Ovary (tissue), 9 donors: Measurements from ENCODE around the gene SLC12A8. TPM values are rescaled to one million over a fixed set of nuclear protein-coding genes. Genes with fewer than 3 reads are reported as not detected.

ENCODE experiments used
- DNase-seq, 5 donors: peaks; one replicate each; pipeline ENCODE4 v3.0.0-alpha.2; 2019 to 2020
- H3K27ac ChIP-seq, 2 donors: fragments of 200-600 bp; one replicate each; pipeline versions ENCODE4 v1.5.1 to v1.8.0; 2019 to 2022
- H3K27me3 ChIP-seq: fragments of 200-600 bp; one replicate; pipeline ENCODE4 v1.8.0; 2022
- H3K36me3 ChIP-seq: fragments of 200-600 bp; sonication (generic); one replicate; pipeline ENCODE4 v1.5.1; 2019
- H3K4me1 ChIP-seq: one replicate; pipeline ENCODE4 v1.8.1; 2013; ENCODE audit warnings: mild to moderate bottlenecking, moderate library complexity; ENCODE audit not compliant: insufficient read depth
- H3K4me3 ChIP-seq: fragments of 200-600 bp; sonication (generic); one replicate; pipeline ENCODE4 v1.5.1; 2017
- H3K9me3 ChIP-seq, 2 donors: fragments of 200-600 bp in 1 of 2; sonication (generic) in 1 of 2; one replicate each; pipeline versions ENCODE4 v1.5.1 to v1.8.1; 2013 to 2019; ENCODE audit warnings: mild to moderate bottlenecking in 1 of 2, moderate library complexity in 1 of 2
- EP300 ChIP-seq: sonication (generic); formaldehyde crosslinking; IDR thresholded peaks from one replicate; pipeline ENCODE4 v1.6.1; 2017; ENCODE audit warnings: antibody characterized with exemption
- POLR2A ChIP-seq: fragments of 450-650 bp; IDR thresholded peaks from one replicate; pipeline ENCODE4 v1.6.1; 2017; ENCODE audit warnings: antibody characterized with exemption, mild to moderate bottlenecking, moderate library complexity
- WGBS, 3 donors: extraction: QIAGEN DNeasy Blood & Tissue Kit in 1 of 3; methylation state at CpG; one replicate each; pipeline versions ENCODE4 v1.1.5 to v1.1.7; 2013 to 2017; 5-methylcytosine and 5-hydroxymethylcytosine counted together
- intact Hi-C, 4 donors: fragments of 100-400 bp; cut with DNase I; formaldehyde crosslinking; loops; one replicate each; pipeline versions ENCODE4 v1.11.0 to v1.15.1; 2022 to 2023
- polyA plus RNA-seq, 2 donors: library from polyadenylated mRNA; stranded (reverse); fragments of 200-250 nt in 1 of 2; fragments of 350-450 nt in 1 of 2; fragmentation: Illumina TruSeq in 1 of 2; extraction: RNeasy Lipid Tissue Mini Kit (QIAGEN cat#74804) in 1 of 2; gene quantifications; one replicate each; pipeline ENCODE4 v1.2.3, GENCODE V29; 2013 to 2014
- total RNA-seq, 7 donors: library from RNA; depleted of rRNA in 2 of 7; stranded (reverse); fragments of >200 nt in 2 of 7; fragmentation: NEBNext Ultra II Directional in 3 of 7; extraction: Animal tissue kit (Norgen Biotek cat#: 25700) in 3 of 7; gene quantifications; one replicate each; pipeline versions ENCODE4 v1.1.0 to v1.2.4, GENCODE V29; 2016 to 2023
- TF ChIP-seq, protein P1 (sequence below), 3 donors: fragments of 450-650 bp in 2 of 3; fragments of 200-600 bp in 1 of 3; IDR thresholded peaks; one replicate each; pipeline versions ENCODE4 v1.5.1 to v1.8.0; 2016 to 2022; ENCODE audit warnings: antibody characterized with exemption in 3 of 3, mild to moderate bottlenecking in 1 of 3
- donor health status: DM: no; HTN: no; CAD: no; lungs with moderate emphysema.
- donor health status: DM: no; HTN: no; CAD: no.
- donor health status: Bipolar disorder and iron deficiency.
- donor health status: DM: yes; HTN: yes; CAD: no.
- donor health status: DM: no; HTN: no; CAD: no.
- donor health status: DM: yes; HTN: yes; CAD: no.

The SLC12A8 gene
- total and polyA plus RNA-seq, 9 donors: 0.28 to 11.5 (median 1.5) TPM

DNA sequence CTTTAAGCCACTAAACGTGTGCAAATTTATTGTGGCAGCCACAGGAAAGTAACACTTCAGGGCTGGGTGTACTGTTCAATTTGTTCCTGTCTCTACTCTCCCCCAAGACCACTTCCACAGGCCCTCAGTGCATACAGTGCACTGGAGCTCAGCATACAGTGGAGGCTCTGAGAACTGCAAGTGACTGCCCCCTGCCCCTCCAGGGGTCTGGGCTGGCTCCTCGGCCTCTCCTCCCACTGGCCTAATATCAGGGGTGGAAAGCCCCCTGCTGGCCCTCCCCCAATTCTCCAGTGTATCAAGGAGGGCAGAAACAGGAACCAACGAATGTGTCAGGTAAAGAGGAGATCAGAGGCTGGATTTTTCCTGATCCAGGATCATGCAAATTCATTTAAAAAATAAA is 136.8 kb downstream of the SLC12A8 start:
- H3K36me3 ChIP-seq: no peaks in the 10 kb centered on the region

DNA sequence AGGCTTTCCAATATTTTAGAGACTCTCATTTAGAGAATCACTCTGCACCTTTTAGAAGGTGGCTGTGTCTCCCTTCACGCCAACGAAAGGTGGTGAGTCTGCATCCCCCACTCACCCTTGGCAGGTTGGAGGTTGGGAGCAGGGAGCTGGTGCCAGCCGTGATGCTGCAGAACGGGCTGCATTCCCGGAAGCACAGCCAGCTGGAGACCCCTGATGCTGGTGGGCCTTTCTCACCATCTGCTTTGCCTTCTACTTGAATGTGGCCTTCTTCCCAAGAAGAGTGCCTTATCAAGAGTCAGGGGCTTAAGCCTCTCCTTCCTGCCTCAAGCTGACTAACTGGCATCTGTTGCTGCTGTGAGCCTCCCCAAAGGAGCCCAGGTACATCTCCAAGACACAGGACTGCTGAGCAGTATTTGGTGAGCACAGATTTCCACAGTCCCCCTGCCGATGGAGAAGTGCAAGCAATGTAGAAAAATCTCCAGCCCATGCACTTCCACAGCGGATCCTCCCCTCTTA is 139.1 kb downstream of the SLC12A8 start:
- no peaks in the 10 kb centered on the region for H3K9me3 ChIP-seq
- no peak overlapping the region for H3K4me3 ChIP-seq
- no peaks in the 10 kb centered on the region for H3K27me3 ChIP-seq
- intact Hi-C loops: loop anchor here in 1 of 4 donors (10.0 kb wide), 1 partner anchor 69 kb away; no protein-coding TSS in a partner anchor
- no peaks in the 10 kb centered on the region for H3K4me1 ChIP-seq
- 70 to 85% (median 82%) methylated on average over 7 of the region's 7 CpGs for WGBS, 3 donors
- TF ChIP-seq POLR2A (no peak), EP300 (no peak)
- TF ChIP-seq, protein P1, sequence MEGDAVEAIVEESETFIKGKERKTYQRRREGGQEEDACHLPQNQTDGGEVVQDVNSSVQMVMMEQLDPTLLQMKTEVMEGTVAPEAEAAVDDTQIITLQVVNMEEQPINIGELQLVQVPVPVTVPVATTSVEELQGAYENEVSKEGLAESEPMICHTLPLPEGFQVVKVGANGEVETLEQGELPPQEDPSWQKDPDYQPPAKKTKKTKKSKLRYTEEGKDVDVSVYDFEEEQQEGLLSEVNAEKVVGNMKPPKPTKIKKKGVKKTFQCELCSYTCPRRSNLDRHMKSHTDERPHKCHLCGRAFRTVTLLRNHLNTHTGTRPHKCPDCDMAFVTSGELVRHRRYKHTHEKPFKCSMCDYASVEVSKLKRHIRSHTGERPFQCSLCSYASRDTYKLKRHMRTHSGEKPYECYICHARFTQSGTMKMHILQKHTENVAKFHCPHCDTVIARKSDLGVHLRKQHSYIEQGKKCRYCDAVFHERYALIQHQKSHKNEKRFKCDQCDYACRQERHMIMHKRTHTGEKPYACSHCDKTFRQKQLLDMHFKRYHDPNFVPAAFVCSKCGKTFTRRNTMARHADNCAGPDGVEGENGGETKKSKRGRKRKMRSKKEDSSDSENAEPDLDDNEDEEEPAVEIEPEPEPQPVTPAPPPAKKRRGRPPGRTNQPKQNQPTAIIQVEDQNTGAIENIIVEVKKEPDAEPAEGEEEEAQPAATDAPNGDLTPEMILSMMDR (IDR thresholded peaks at IDR 0.05): no peak
- H3K36me3 ChIP-seq: no peaks in the 10 kb centered on the region
- DNase-seq: no peak
- no peak overlapping the region for H3K27ac ChIP-seq

More for the DNA sequence above, 136.8 kb downstream of the SLC12A8 start:
- intact Hi-C loops: loop anchor here in 1 of 4 donors (10.0 kb wide), 1 partner anchor 71 kb away; no protein-coding TSS in a partner anchor
- Histone ChIP-seq H3K4me1 (no peaks in the 10 kb centered on the region), H3K27me3 (no peaks in the 10 kb centered on the region), H3K4me3 (no peak overlapping the region), H3K9me3 (no peaks in the 10 kb centered on the region), H3K27ac (no peak overlapping the region)
- no peak for TF ChIP-seq POLR2A
- no peak for TF ChIP-seq EP300
- TF ChIP-seq, protein P1 (IDR thresholded peaks at IDR 0.05): no peak
- DNase-seq: no peak
- WGBS, 3 donors: 57 to 65% (median 61%) methylated on average over 3 of the region's 3 CpGs

DNA sequence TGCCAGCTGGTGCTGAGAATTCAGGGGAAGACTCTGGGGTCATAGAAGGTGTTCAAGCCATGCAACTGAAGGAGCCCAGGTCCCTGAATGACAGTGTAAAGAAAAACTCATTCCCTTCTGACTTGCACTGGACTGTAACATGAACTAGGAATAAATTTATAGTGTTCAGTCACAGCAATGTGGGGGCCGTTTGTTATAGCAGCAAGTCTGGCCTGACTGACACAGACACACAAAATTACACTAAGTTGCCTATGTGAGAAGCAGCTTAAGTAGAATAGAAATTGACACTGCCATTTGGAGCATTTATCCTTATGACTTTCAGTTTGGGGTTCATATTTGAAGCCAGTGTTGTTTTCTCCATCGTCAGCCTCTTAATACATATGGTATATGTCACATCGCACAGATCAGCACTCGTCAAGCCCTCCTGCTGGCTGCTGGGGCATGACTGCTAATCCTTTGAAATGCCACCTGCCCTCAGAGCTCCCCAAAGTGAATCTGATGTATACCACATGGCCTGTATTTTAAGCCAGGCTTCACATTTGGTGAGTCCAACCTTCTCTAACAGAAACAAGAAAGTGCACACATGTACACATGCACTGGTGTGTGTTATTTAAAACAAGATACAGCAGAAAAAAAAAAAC is 139.7 kb downstream of the SLC12A8 start:
- WGBS, 3 donors: 91 to 92% (median 91%) methylated on average over 4 of the region's 4 CpGs
- Histone ChIP-seq H3K9me3 (no peaks in the 10 kb centered on the region), H3K4me1 (no peaks in the 10 kb centered on the region), H3K27ac (no peak overlapping the region), H3K4me3 (no peak overlapping the region), H3K27me3 (no peaks in the 10 kb centered on the region), H3K36me3 (no peaks in the 10 kb centered on the region)
- no peak for DNase-seq
- TF ChIP-seq POLR2A: no peak
- no peak for TF ChIP-seq EP300
- TF ChIP-seq, protein P1 (IDR thresholded peaks at IDR 0.05): no peak
- intact Hi-C loops: loop anchor here in 1 of 4 donors (10.0 kb wide), 1 partner anchor 68 kb away; no protein-coding TSS in a partner anchor

DNA sequence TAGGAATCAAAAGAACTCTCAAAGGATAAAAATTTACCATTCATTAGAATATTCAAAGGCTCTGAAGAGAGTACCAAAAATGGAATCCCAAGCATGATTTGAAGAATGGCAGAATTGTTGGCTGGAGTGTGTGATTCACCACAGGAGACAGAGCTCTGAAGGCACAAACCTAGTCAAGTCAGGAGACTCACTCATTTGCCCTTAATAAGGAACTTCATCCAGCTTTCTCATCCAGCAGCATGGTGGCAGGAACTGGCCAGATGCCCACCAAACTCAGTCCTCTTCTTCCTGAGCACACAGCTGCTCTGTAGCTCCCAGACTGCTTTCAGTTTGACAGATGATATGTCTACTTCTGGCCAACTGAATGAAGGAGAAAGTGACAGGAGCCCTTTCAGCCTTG is 140.2 kb downstream of the SLC12A8 start:
- no peaks in the 10 kb centered on the region for H3K36me3 ChIP-seq
- no peak overlapping the region for H3K4me3 ChIP-seq
- no peak for DNase-seq
- no peaks in the 10 kb centered on the region for H3K27me3 ChIP-seq
- no peak overlapping the region for H3K27ac ChIP-seq
- intact Hi-C loops: loop anchor here in 1 of 4 donors (10.0 kb wide), 1 partner anchor 68 kb away; no protein-coding TSS in a partner anchor
- H3K9me3 ChIP-seq: no peaks in the 10 kb centered on the region
- no peak for TF ChIP-seq POLR2A
- TF ChIP-seq, protein P1 (IDR thresholded peaks at IDR 0.05): no peak
- TF ChIP-seq EP300: no peak
- H3K4me1 ChIP-seq: no peaks in the 10 kb centered on the region
